Spinal cord (tissue), 10 donors: ENCODE results near the gene TRPV6. TPM values are rescaled to one million over a fixed set of nuclear protein-coding genes. Genes with fewer than 3 reads are reported as not detected.

Experiments used
- DNase-seq, 6 donors: peaks; one replicate each; pipeline versions ENCODE4 v3.0.0 to v3.0.0-alpha.2; 2013 to 2015; ENCODE audit warnings: low spot score in 6 of 6, low read depth in 4 of 6
- H3K27ac ChIP-seq: one replicate; pipeline ENCODE4 v1.5.1; 2013; ENCODE audit warnings: low read depth, low read length, control low read depth
- H3K27me3 ChIP-seq: one replicate; pipeline ENCODE4 v1.6.1; 2013; ENCODE audit warnings: low read length; ENCODE audit not compliant: control insufficient read depth, insufficient read depth
- H3K36me3 ChIP-seq: one replicate; pipeline ENCODE4 v1.6.1; 2013; ENCODE audit warnings: low read length; ENCODE audit not compliant: control insufficient read depth, insufficient read depth
- H3K4me1 ChIP-seq: one replicate; pipeline ENCODE4 v1.6.1; 2013; ENCODE audit warnings: low read length; ENCODE audit not compliant: control insufficient read depth, insufficient read depth
- H3K4me3 ChIP-seq: one replicate; pipeline ENCODE4 v1.5.1; 2013; ENCODE audit warnings: low read depth, low read length, control low read depth
- H3K9me3 ChIP-seq: one replicate; pipeline ENCODE4 v1.6.1; 2013; ENCODE audit warnings: low read length; ENCODE audit not compliant: control insufficient read depth, insufficient read depth
- WGBS: methylation state at CpG from one replicate; pipeline ENCODE4 v1.1.5; 2013; ENCODE audit warnings: missing lambda C conversion rate; ENCODE audit not compliant: insufficient coverage; 5-methylcytosine and 5-hydroxymethylcytosine counted together
- polyA plus RNA-seq, 2 donors: library from polyadenylated mRNA; unstranded; fragments of 120-200 nt; gene quantifications; one replicate each; pipeline ENCODE4 v1.2.1, GENCODE V29; 2013; ENCODE audit not compliant: insufficient read length in 2 of 2
- total RNA-seq, 2 donors: library from RNA; depleted of rRNA in 1 of 2; stranded (reverse); fragments of 120-200 nt in 1 of 2; fragments of >200 nt in 1 of 2; gene quantifications; one replicate each; pipeline versions ENCODE4 v1.2.3 to v1.2.4, GENCODE V29; 2013 to 2014
- donor health status: healthy.

Gene TRPV6
- total and polyA plus RNA-seq, 4 donors: 0.10 to 1.5 (median 0.94) TPM

GRCh38 chr7:142923391-142923790 lies 37.8 kb upstream of the TRPV6 start:
- WGBS: 0% methylated on average over 1 of the region's 2 CpGs
- H3K4me3 ChIP-seq: no peak overlapping the region
- no peaks in the 10 kb centered on the region for H3K9me3 ChIP-seq
- H3K36me3 ChIP-seq: no peaks in the 10 kb centered on the region
- H3K27ac ChIP-seq: no peak overlapping the region
- no peak for DNase-seq
- H3K4me1 ChIP-seq: no peaks in the 10 kb centered on the region
- H3K27me3 ChIP-seq: no peaks in the 10 kb centered on the region

GRCh38 chr7:142919656-142920055 lies 34.1 kb upstream of the TRPV6 start:
- DNase-seq: no peak
- H3K27me3 ChIP-seq: no peaks in the 10 kb centered on the region
- no peak overlapping the region for H3K4me3 ChIP-seq
- no peak overlapping the region for H3K27ac ChIP-seq
- H3K4me1 ChIP-seq: no peaks in the 10 kb centered on the region
- H3K36me3 ChIP-seq: no peaks in the 10 kb centered on the region
- WGBS: 69% methylated on average over 3 of the region's 3 CpGs
- H3K9me3 ChIP-seq: no peaks in the 10 kb centered on the region

GRCh38 chr7:142918901-142919300 lies 33.4 kb upstream of the TRPV6 start:
- Histone ChIP-seq H3K27me3 (no peaks in the 10 kb centered on the region), H3K27ac (no peak overlapping the region), H3K4me1 (no peaks in the 10 kb centered on the region), H3K9me3 (no peaks in the 10 kb centered on the region), H3K4me3 (no peak overlapping the region), H3K36me3 (no peaks in the 10 kb centered on the region)
- WGBS: 100% methylated on average over 1 of the region's 2 CpGs
- DNase-seq: no peak

- Histone ChIP-seq H3K36me3 (no peaks in the 10 kb centered on the region), H3K27ac (no peak overlapping the region), H3K4me3 (no peak overlapping the region), H3K4me1 (no peaks in the 10 kb centered on the region), H3K27me3 (no peaks in the 10 kb centered on the region), H3K9me3 (no peaks in the 10 kb centered on the region)
- DNase-seq: no peak
- WGBS: 78% methylated on average over 2 of the region's 3 CpGs
Measured at GRCh38 chr7:142917447-142917846, 31.9 kb upstream of the TRPV6 start.

GRCh38 chr7:142916508-142916907 lies 31.0 kb upstream of the TRPV6 start:
- Histone ChIP-seq H3K9me3 (no peaks in the 10 kb centered on the region), H3K4me1 (no peaks in the 10 kb centered on the region), H3K36me3 (no peaks in the 10 kb centered on the region), H3K27ac (no peak overlapping the region), H3K4me3 (no peak overlapping the region), H3K27me3 (no peaks in the 10 kb centered on the region)
- WGBS: no CpG with 5 or more reads among the region's 2 CpGs
- peak in 1 of 6 donors; percentile 8 for DNase-seq

- DNase-seq: no peak
- Histone ChIP-seq H3K27me3 (no peaks in the 10 kb centered on the region), H3K9me3 (no peaks in the 10 kb centered on the region), H3K4me3 (no peak overlapping the region), H3K27ac (no peak overlapping the region), H3K4me1 (no peaks in the 10 kb centered on the region), H3K36me3 (no peaks in the 10 kb centered on the region)
- 100% methylated on average over 5 of the region's 8 CpGs for WGBS
Measured at GRCh38 chr7:142915315-142915714, 29.8 kb upstream of the TRPV6 start.

- H3K9me3 ChIP-seq: no peaks in the 10 kb centered on the region
- no peaks in the 10 kb centered on the region for H3K36me3 ChIP-seq
- WGBS: no CpG with 5 or more reads among the region's 1 CpG
- no peaks in the 10 kb centered on the region for H3K27me3 ChIP-seq
- no peak for DNase-seq
- H3K27ac ChIP-seq: no peak overlapping the region
- no peak overlapping the region for H3K4me3 ChIP-seq
- no peaks in the 10 kb centered on the region for H3K4me1 ChIP-seq
Measured at GRCh38 chr7:142914121-142914520, 28.6 kb upstream of the TRPV6 start.

- Histone ChIP-seq H3K36me3 (no peaks in the 10 kb centered on the region), H3K9me3 (no peaks in the 10 kb centered on the region), H3K27ac (no peak overlapping the region), H3K4me3 (no peak overlapping the region), H3K27me3 (no peaks in the 10 kb centered on the region), H3K4me1 (no peaks in the 10 kb centered on the region)
- no peak for DNase-seq
- 81% methylated on average over 2 of the region's 2 CpGs for WGBS
Measured at GRCh38 chr7:142913566-142913965, 28.0 kb upstream of the TRPV6 start.

GRCh38 chr7:142913051-142913450 lies 27.5 kb upstream of the TRPV6 start:
- H3K4me1 ChIP-seq: no peaks in the 10 kb centered on the region
- no peaks in the 10 kb centered on the region for H3K36me3 ChIP-seq
- no peaks in the 10 kb centered on the region for H3K27me3 ChIP-seq
- no peak for DNase-seq
- no peak overlapping the region for H3K27ac ChIP-seq
- no peaks in the 10 kb centered on the region for H3K9me3 ChIP-seq
- 81% methylated on average over 3 of the region's 3 CpGs for WGBS
- H3K4me3 ChIP-seq: no peak overlapping the region

- Histone ChIP-seq H3K36me3 (no peaks in the 10 kb centered on the region), H3K4me1 (no peaks in the 10 kb centered on the region), H3K27me3 (no peaks in the 10 kb centered on the region), H3K4me3 (no peak overlapping the region), H3K27ac (no peak overlapping the region), H3K9me3 (no peaks in the 10 kb centered on the region)
- 75% methylated on average over 2 of the region's 2 CpGs for WGBS
- DNase-seq: no peak
Measured at GRCh38 chr7:142910481-142910880, 24.9 kb upstream of the TRPV6 start.
